ENCODE measurements around the gene C2CD2.

- TF ChIP-seq POLR2A (IDR thresholded peaks at IDR 0.05; ENCODE audit: low read depth, low read length) (peak; percentile 47; the same call in 1 of the 2 replicates), TAF1 (IDR thresholded peaks at IDR 0.05; ENCODE audit: low read depth, low read length) (no peak), POLR2AphosphoS5 (IDR thresholded peaks at IDR 0.05; ENCODE audit: low read depth, low read length) (no peak), SPI1 (IDR thresholded peaks at IDR 0.05; ENCODE audit: low read depth, low read length) (no peak), POU2F2 (IDR thresholded peaks at IDR 0.05; ENCODE audit: low read depth, low read length) (no peak), PAX5 (IDR thresholded peaks at IDR 0.05; ENCODE audit: insufficient read depth, low read length, severe bottlenecking) (no peak)
These were observed 27.6 kb downstream of the C2CD2 start for GRCh38 chr21:41926117-41926806.

Measured in GM12891 (cell line).